Progenitor cell of endocrine pancreas (in vitro differentiated cells): ENCODE data around the gene RABL6. TPM values are rescaled to one million over a fixed set of nuclear protein-coding genes. Genes with fewer than 3 reads are reported as not detected.

Experiments
- DNase-seq: peaks from one replicate; pipeline ENCODE4 v3.0.0; 2021; ENCODE audit warnings: low spot score; ENCODE audit not compliant: unreplicated experiment
- H3K27ac Mint-ChIP-seq: 2 replicates; pipeline ENCODE4 v1.8.0; 2021; ENCODE audit warnings: mild to moderate bottlenecking, moderate library complexity, mixed read lengths
- H3K27me3 Mint-ChIP-seq: 2 replicates; pipeline ENCODE4 v1.8.0; 2021; ENCODE audit warnings: mixed read lengths
- H3K36me3 Mint-ChIP-seq: 2 replicates; pipeline ENCODE4 v1.8.0; 2022; ENCODE audit warnings: mixed read lengths; ENCODE audit not compliant: insufficient read depth
- H3K4me1 Mint-ChIP-seq: 2 replicates; pipeline ENCODE4 v1.8.0; 2021; ENCODE audit warnings: low read depth, mixed read lengths
- H3K4me3 Mint-ChIP-seq: 2 replicates; pipeline ENCODE4 v1.8.0; 2021; ENCODE audit warnings: low read depth, mild to moderate bottlenecking, moderate library complexity, mixed read lengths
- H3K9me3 Mint-ChIP-seq: 2 replicates; pipeline ENCODE4 v1.8.0; 2021; ENCODE audit warnings: low read depth, mixed read lengths
- CTCF ChIP-seq: fragments of 200-600 bp; sonication (generic); IDR thresholded peaks from one replicate; pipeline ENCODE4 v1.5.0; 2021; ENCODE audit warnings: antibody characterized with exemption, mild to moderate bottlenecking; ENCODE audit not compliant: unreplicated experiment
- total RNA-seq: library from RNA; stranded (reverse); gene quantifications from 2 replicates; pipeline ENCODE4 v1.2.1, GENCODE V29; 2021

The RABL6 gene
- total RNA-seq, 1 donor from 2014 or later: 129 TPM

GRCh38 chr9:136853596-136854112 is 45.9 kb downstream of the RABL6 start:
- Mint-ChIP-seq H3K9me3 (no peaks in the 10 kb centered on the region), H3K27ac (no peak overlapping the region), H3K36me3 (no peaks in the 10 kb centered on the region), H3K4me1 (peaks cover 2% of the 10 kb centered on the region), H3K4me3 (no peak overlapping the region), H3K27me3 (no peaks in the 10 kb centered on the region)
- DNase-seq: no peak
- TF ChIP-seq CTCF: no peak

- no peaks in the 10 kb centered on the region for H3K9me3 Mint-ChIP-seq
- H3K4me3 Mint-ChIP-seq: no peak overlapping the region
- peaks cover 2% of the 10 kb centered on the region for H3K4me1 Mint-ChIP-seq
- H3K27me3 Mint-ChIP-seq: no peaks in the 10 kb centered on the region
- DNase-seq: no peak
- H3K36me3 Mint-ChIP-seq: no peaks in the 10 kb centered on the region
- no peak overlapping the region for H3K27ac Mint-ChIP-seq
- no peak for TF ChIP-seq CTCF
Observed at GRCh38 chr9:136854113-136854841, 46.5 kb downstream of the RABL6 start.

- Mint-ChIP-seq H3K4me1 (no peaks in the 10 kb centered on the region), H3K9me3 (no peaks in the 10 kb centered on the region), H3K27me3 (no peaks in the 10 kb centered on the region), H3K36me3 (no peaks in the 10 kb centered on the region), H3K27ac (no peak overlapping the region), H3K4me3 (no peak overlapping the region)
- DNase-seq: no peak
- no peak for TF ChIP-seq CTCF
Observed at GRCh38 chr9:136854842-136855460, 47.2 kb downstream of the RABL6 start.

- Mint-ChIP-seq H3K36me3 (peaks cover 2% of the 10 kb centered on the region), H3K27ac (no peak overlapping the region), H3K27me3 (no peaks in the 10 kb centered on the region), H3K9me3 (no peaks in the 10 kb centered on the region), H3K4me3 (no peak overlapping the region), H3K4me1 (no peaks in the 10 kb centered on the region)
- no peak for DNase-seq
- TF ChIP-seq CTCF: no peak
Observed at GRCh38 chr9:136855461-136856078, 47.8 kb downstream of the RABL6 start.

GRCh38 chr9:136856079-136856476 is 48.3 kb downstream of the RABL6 start:
- DNase-seq: no peak
- TF ChIP-seq CTCF: no peak
- Mint-ChIP-seq H3K9me3 (no peaks in the 10 kb centered on the region), H3K27ac (no peak overlapping the region), H3K36me3 (peaks cover 2% of the 10 kb centered on the region), H3K27me3 (no peaks in the 10 kb centered on the region), H3K4me1 (no peaks in the 10 kb centered on the region), H3K4me3 (no peak overlapping the region)
